SK-N-MC (cell line): Measurements from ENCODE around the gene STON2.

ENCODE experiments used
- EZH2 ChIP-seq: fragments of 200-600 bp; sonication (generic); IDR thresholded peaks from one replicate; pipeline ENCODE4 v1.6.1; 2017; ENCODE audit warnings: antibody characterized with exemption
- POLR2AphosphoS5 ChIP-seq: IDR thresholded peaks from 2 replicates; pipeline ENCODE4 v1.6.1; 2012; ENCODE audit warnings: mild to moderate bottlenecking, low read depth, low read length, borderline replicate concordance

- TF ChIP-seq POLR2AphosphoS5 (no peak), EZH2 (no peak)
Measured at GRCh38 chr14:81416981-81417380, 16.9 kb upstream of the STON2 start.
